SK-N-SH treated with all-trans-retinoic acid at 6 μM for 48 hours (cell line): ENCODE measurements around the gene TMEM82.

Experiments
- ARNTL ChIP-seq: fragments of 450-650 bp; formaldehyde crosslinking; IDR thresholded peaks from 2 replicates; pipeline ENCODE4 v1.5.0; 2020; ENCODE audit warnings: low read depth, mild to moderate bottlenecking, moderate library complexity, borderline replicate concordance
- BACH2 ChIP-seq: fragments of 250-450 bp; sonication (Bioruptor Pico); IDR thresholded peaks from 2 replicates; pipeline ENCODE4 v1.9.0; 2021; ENCODE audit warnings: mild to moderate bottlenecking, borderline replicate concordance
- CSDC2 ChIP-seq: fragments of 250-450 bp; sonication (Bioruptor Pico); IDR thresholded peaks from 2 replicates; pipeline ENCODE4 v1.5.0; 2020; ENCODE audit warnings: mild to moderate bottlenecking, moderate library complexity
- RARB ChIP-seq: fragments of 250-450 bp; sonication (Bioruptor Pico); IDR thresholded peaks from 2 replicates; pipeline ENCODE4 v1.8.0; 2021; ENCODE audit warnings: mild to moderate bottlenecking, moderate library complexity
- TCF4 ChIP-seq: fragments of 250-450 bp; sonication (Bioruptor Pico); IDR thresholded peaks from 2 replicates; pipeline ENCODE4 v1.8.0; 2021; ENCODE audit warnings: mild to moderate bottlenecking, moderate library complexity, borderline replicate concordance
- TOX ChIP-seq: fragments of 250-450 bp; sonication (Bioruptor Pico); IDR thresholded peaks from 2 replicates; pipeline ENCODE4 v1.8.0; 2021; ENCODE audit warnings: mild to moderate bottlenecking, moderate library complexity, borderline replicate concordance
- ZFP3 ChIP-seq: fragments of 250-450 bp; sonication (Bioruptor Pico); IDR thresholded peaks from 2 replicates; pipeline ENCODE4 v1.5.0; 2020; ENCODE audit warnings: mild to moderate bottlenecking, moderate library complexity
- ZFP30 ChIP-seq: fragments of 450-650 bp; formaldehyde crosslinking; IDR thresholded peaks from 2 replicates; pipeline ENCODE4 v1.5.0; 2022; ENCODE audit warnings: mild to moderate bottlenecking, moderate library complexity
- ZNF565 ChIP-seq: fragments of 450-650 bp; formaldehyde crosslinking; conservative IDR thresholded peaks from 2 replicates; pipeline ENCODE4 v1.5.0; 2020; ENCODE audit warnings: low read depth, mild to moderate bottlenecking, moderate library complexity
- ZNF70 ChIP-seq: fragments of 450-650 bp; formaldehyde crosslinking; IDR thresholded peaks from 2 replicates; pipeline ENCODE4 v1.5.0; 2020; ENCODE audit warnings: mild to moderate bottlenecking, moderate library complexity
- ZNF8 ChIP-seq: fragments of 450-650 bp; formaldehyde crosslinking; IDR thresholded peaks from 2 replicates; pipeline ENCODE4 v1.5.0; 2020; ENCODE audit warnings: mild to moderate bottlenecking, moderate library complexity
- TF ChIP-seq, protein P1 (sequence below): fragments of 250-450 bp; sonication (Bioruptor Pico); IDR thresholded peaks from 2 replicates; pipeline ENCODE4 v1.5.1; 2021; ENCODE audit warnings: mild to moderate bottlenecking, moderate library complexity
- TF ChIP-seq, protein P2 (sequence below): fragments of 250-450 bp; sonication (Bioruptor Pico); IDR thresholded peaks from 2 replicates; pipeline ENCODE4 v1.8.0; 2020; ENCODE audit warnings: mild to moderate bottlenecking, moderate library complexity, borderline replicate concordance

GRCh38 chr1:15744122-15744679 lies 1.9 kb downstream of the TMEM82 start:
- TF ChIP-seq CSDC2 (no peak), ZNF8 (CRISPR knock-in tag) (no peak), ZNF565 (CRISPR knock-in tag) (no peak), ZFP3 (CRISPR knock-in tag) (no peak), RARB (no peak), TOX (CRISPR knock-in tag) (no peak), ZFP30 (no peak), BACH2 (CRISPR knock-in tag) (no peak), ZNF70 (CRISPR knock-in tag) (no peak), TCF4 (CRISPR knock-in tag) (no peak), ARNTL (CRISPR knock-in tag) (no peak)
- TF ChIP-seq, protein P1, sequence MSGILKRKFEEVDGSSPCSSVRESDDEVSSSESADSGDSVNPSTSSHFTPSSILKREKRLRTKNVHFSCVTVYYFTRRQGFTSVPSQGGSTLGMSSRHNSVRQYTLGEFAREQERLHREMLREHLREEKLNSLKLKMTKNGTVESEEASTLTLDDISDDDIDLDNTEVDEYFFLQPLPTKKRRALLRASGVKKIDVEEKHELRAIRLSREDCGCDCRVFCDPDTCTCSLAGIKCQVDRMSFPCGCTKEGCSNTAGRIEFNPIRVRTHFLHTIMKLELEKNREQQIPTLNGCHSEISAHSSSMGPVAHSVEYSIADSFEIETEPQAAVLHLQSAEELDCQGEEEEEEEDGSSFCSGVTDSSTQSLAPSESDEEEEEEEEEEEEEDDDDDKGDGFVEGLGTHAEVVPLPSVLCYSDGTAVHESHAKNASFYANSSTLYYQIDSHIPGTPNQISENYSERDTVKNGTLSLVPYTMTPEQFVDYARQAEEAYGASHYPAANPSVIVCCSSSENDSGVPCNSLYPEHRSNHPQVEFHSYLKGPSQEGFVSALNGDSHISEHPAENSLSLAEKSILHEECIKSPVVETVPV (CRISPR knock-in tag) = no peak
- TF ChIP-seq, protein P2, sequence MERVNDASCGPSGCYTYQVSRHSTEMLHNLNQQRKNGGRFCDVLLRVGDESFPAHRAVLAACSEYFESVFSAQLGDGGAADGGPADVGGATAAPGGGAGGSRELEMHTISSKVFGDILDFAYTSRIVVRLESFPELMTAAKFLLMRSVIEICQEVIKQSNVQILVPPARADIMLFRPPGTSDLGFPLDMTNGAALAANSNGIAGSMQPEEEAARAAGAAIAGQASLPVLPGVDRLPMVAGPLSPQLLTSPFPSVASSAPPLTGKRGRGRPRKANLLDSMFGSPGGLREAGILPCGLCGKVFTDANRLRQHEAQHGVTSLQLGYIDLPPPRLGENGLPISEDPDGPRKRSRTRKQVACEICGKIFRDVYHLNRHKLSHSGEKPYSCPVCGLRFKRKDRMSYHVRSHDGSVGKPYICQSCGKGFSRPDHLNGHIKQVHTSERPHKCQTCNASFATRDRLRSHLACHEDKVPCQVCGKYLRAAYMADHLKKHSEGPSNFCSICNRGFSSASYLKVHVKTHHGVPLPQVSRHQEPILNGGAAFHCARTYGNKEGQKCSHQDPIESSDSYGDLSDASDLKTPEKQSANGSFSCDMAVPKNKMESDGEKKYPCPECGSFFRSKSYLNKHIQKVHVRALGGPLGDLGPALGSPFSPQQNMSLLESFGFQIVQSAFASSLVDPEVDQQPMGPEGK (CRISPR knock-in tag) = no peak
